ENCODE results near the gene CLCA2.

Gene CLCA2

GRCh38 chr1:86429835-86430234, 5.9 kb downstream of the CLCA2 start:
- DNase-seq = no peak

- DNase-seq = no peak
These were observed 6.4 kb downstream of the CLCA2 start for GRCh38 chr1:86430376-86430775.

- DNase-seq = no peak
These were observed 10.1 kb downstream of the CLCA2 start for GRCh38 chr1:86434059-86434458.

- no peak for DNase-seq
These were observed 11.4 kb downstream of the CLCA2 start for GRCh38 chr1:86435327-86435726.

- no peak for DNase-seq
These were observed 12.1 kb downstream of the CLCA2 start for GRCh38 chr1:86436041-86436440.

GRCh38 chr1:86441581-86441980, 17.6 kb downstream of the CLCA2 start:
- DNase-seq = no peak

- no peak for DNase-seq
These were observed 18.0 kb downstream of the CLCA2 start for GRCh38 chr1:86441997-86442396.

GRCh38 chr1:86445919-86446318, 21.9 kb downstream of the CLCA2 start:
- DNase-seq = no peak

- no peak for DNase-seq
These were observed 23.3 kb downstream of the CLCA2 start for GRCh38 chr1:86447198-86447790.

GRCh38 chr1:86448670-86449069, 24.7 kb downstream of the CLCA2 start:
- no peak for DNase-seq

- no peak for DNase-seq
These were observed 25.1 kb downstream of the CLCA2 start for GRCh38 chr1:86449103-86449502.

GRCh38 chr1:86450847-86451246, 26.9 kb downstream of the CLCA2 start:
- DNase-seq = no peak

GRCh38 chr1:86453664-86454063, 29.7 kb downstream of the CLCA2 start:
- DNase-seq = no peak

GRCh38 chr1:86455073-86455472, 31.1 kb downstream of the CLCA2 start:
- DNase-seq = no peak

- no peak for DNase-seq
These were observed 37.0 kb downstream of the CLCA2 start for GRCh38 chr1:86460998-86461397.

GRCh38 chr1:86461482-86461881, 37.5 kb downstream of the CLCA2 start:
- no peak for DNase-seq

- no peak for DNase-seq
These were observed 40.8 kb downstream of the CLCA2 start for GRCh38 chr1:86464819-86465218.

- no peak for DNase-seq
These were observed 42.3 kb downstream of the CLCA2 start for GRCh38 chr1:86466109-86466844.

- no peak for DNase-seq
These were observed 43.0 kb downstream of the CLCA2 start for GRCh38 chr1:86466986-86467385.

- no peak for DNase-seq
These were observed 44.6 kb downstream of the CLCA2 start, which contains the start of gene CLCA1 for GRCh38 chr1:86468501-86468977. Gene CLCA1, plus strand, starts transcription at chr1:86468927. Its CDS starts 45 bp downstream, at chr1:86468972.

- no peak for DNase-seq
These were observed 46.9 kb downstream of the CLCA2 start for GRCh38 chr1:86470859-86471258.

- no peak for DNase-seq
These were observed 47.3 kb downstream of the CLCA2 start for GRCh38 chr1:86471291-86471690.

GRCh38 chr1:86472152-86472551, 48.2 kb downstream of the CLCA2 start:
- DNase-seq = no peak

- no peak for DNase-seq
These were observed 48.8 kb downstream of the CLCA2 start for GRCh38 chr1:86472767-86473166.

GRCh38 chr1:86477256-86477655, 53.3 kb downstream of the CLCA2 start:
- DNase-seq = no peak
